ENCODE data around the gene PTPRN2. TPM values are rescaled to one million over a fixed set of nuclear protein-coding genes. Genes with fewer than 3 reads are reported as not detected.

PTPRN2 gene
- total RNA-seq, 2 experiments from 2014 or later: 0.70 TPM; not detected in 1

GRCh38 chr7:157739650-157740049 lies 848.0 kb downstream of the PTPRN2 start:
- Histone ChIP-seq H3K27ac (ENCODE audit: low read depth, low read length, poor library complexity, severe bottlenecking) (no peak overlapping the region), H3K36me3 (ENCODE audit: insufficient read depth, low read length) (no peaks in the 10 kb centered on the region), H3K9me3 (ENCODE audit: low read length) (no peaks in the 10 kb centered on the region), H2AFZ (ENCODE audit: low read length) (no peak overlapping the region), H3K4me2 (ENCODE audit: low read length) (no peak overlapping the region), H3K4me1 (ENCODE audit: insufficient read depth, low read length, poor library complexity, severe bottlenecking) (no peaks in the 10 kb centered on the region), H4K20me1 (ENCODE audit: insufficient read depth, low read length) (no peaks in the 10 kb centered on the region), H3K79me2 (ENCODE audit: insufficient read depth, low read depth, low read length) (no peaks in the 10 kb centered on the region), H3K4me3 (ENCODE audit: low read depth, low read length, poor library complexity, severe bottlenecking) (no peak overlapping the region), H3K9me2 (ENCODE audit: insufficient read depth, low read length) (no peaks in the 10 kb centered on the region)
- no peak for DNase-seq (ENCODE audit: low spot score)
- TF ChIP-seq, protein P1, sequence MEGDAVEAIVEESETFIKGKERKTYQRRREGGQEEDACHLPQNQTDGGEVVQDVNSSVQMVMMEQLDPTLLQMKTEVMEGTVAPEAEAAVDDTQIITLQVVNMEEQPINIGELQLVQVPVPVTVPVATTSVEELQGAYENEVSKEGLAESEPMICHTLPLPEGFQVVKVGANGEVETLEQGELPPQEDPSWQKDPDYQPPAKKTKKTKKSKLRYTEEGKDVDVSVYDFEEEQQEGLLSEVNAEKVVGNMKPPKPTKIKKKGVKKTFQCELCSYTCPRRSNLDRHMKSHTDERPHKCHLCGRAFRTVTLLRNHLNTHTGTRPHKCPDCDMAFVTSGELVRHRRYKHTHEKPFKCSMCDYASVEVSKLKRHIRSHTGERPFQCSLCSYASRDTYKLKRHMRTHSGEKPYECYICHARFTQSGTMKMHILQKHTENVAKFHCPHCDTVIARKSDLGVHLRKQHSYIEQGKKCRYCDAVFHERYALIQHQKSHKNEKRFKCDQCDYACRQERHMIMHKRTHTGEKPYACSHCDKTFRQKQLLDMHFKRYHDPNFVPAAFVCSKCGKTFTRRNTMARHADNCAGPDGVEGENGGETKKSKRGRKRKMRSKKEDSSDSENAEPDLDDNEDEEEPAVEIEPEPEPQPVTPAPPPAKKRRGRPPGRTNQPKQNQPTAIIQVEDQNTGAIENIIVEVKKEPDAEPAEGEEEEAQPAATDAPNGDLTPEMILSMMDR (conservative IDR thresholded peaks at IDR 0.05; ENCODE audit: low read length): no peak
- no peak for TF ChIP-seq EZH2phosphoT487 (IDR thresholded peaks at IDR 0.05; ENCODE audit: borderline replicate concordance, low read depth, low read length)
- intact Hi-C loops (cut with micrococcal nuclease; ENCODE audit: unreplicated experiment): no loop called here
- CTCF ChIA-PET (ENCODE audit: unreplicated experiment): no interaction called here
- POLR2A ChIA-PET: interaction anchor here (0.7 kb wide), 1 partner anchor 344 kb away, joined by 4 read pairs; no protein-coding TSS in a partner anchor
- no TSS peak for BruUV-seq (replicated peaks)

- intact Hi-C loops (cut with micrococcal nuclease; ENCODE audit: unreplicated experiment): no loop called here
- DNase-seq (ENCODE audit: low spot score): no peak
Observed at GRCh38 chr7:157739031-157739430, 848.6 kb downstream of the PTPRN2 start.

DNA sequence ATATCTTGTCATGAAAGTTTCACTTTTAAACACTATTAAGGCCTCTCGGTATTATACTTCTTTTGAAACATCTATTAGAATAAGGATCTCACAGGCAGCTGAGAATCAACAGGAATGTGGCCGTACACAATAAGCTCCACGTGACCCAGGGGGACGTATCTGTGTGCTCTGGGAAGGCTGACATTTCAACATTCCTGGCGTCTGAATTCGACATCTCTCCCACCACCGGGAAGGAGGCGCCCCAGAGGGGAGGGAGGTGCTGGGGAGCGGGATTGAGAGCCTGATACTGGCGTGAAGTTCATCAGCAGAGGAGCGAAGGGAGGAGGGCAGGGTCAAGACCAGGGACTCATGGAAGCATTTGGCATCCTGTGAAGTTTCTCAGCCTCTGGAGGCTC lies 849.6 kb downstream of the PTPRN2 start:
- H3K4me2 ChIP-seq (ENCODE audit: low read length): no peak overlapping the region
- ChIA-PET POLR2A (interaction anchor here (0.6 kb wide), 1 partner anchor 815 kb away, joined by 5 read pairs; no protein-coding TSS in a partner anchor), CTCF (ENCODE audit: unreplicated experiment) (no interaction called here)
- DNase-seq (ENCODE audit: low spot score): no peak
- intact Hi-C loops (cut with micrococcal nuclease; ENCODE audit: unreplicated experiment): no loop called here
- no peaks in the 10 kb centered on the region for H4K20me1 ChIP-seq (ENCODE audit: insufficient read depth, low read length)
- no TSS peak for BruUV-seq (replicated peaks)
- H3K4me3 ChIP-seq (ENCODE audit: low read depth, low read length, poor library complexity, severe bottlenecking): no peak overlapping the region
- no peak overlapping the region for H3K27ac ChIP-seq (ENCODE audit: low read depth, low read length, poor library complexity, severe bottlenecking)
- no peaks in the 10 kb centered on the region for H3K36me3 ChIP-seq (ENCODE audit: insufficient read depth, low read length)
- no peaks in the 10 kb centered on the region for H3K9me3 ChIP-seq (ENCODE audit: low read length)
- H2AFZ ChIP-seq (ENCODE audit: low read length): no peak overlapping the region
- H3K79me2 ChIP-seq (ENCODE audit: insufficient read depth, low read depth, low read length): no peaks in the 10 kb centered on the region
- no peaks in the 10 kb centered on the region for H3K9me2 ChIP-seq (ENCODE audit: insufficient read depth, low read length)
- no peak for TF ChIP-seq EZH2phosphoT487 (IDR thresholded peaks at IDR 0.05; ENCODE audit: borderline replicate concordance, low read depth, low read length)
- TF ChIP-seq, protein P1 (conservative IDR thresholded peaks at IDR 0.05; ENCODE audit: low read length): no peak
- no peaks in the 10 kb centered on the region for H3K4me1 ChIP-seq (ENCODE audit: insufficient read depth, low read length, poor library complexity, severe bottlenecking)

More at GRCh38 chr7:157739031-157739430, 848.6 kb downstream of the PTPRN2 start:
- CTCF ChIA-PET (ENCODE audit: unreplicated experiment): no interaction called here
- H2AFZ ChIP-seq (ENCODE audit: low read length): no peak overlapping the region
- no peaks in the 10 kb centered on the region for H3K79me2 ChIP-seq (ENCODE audit: insufficient read depth, low read depth, low read length)
- no peaks in the 10 kb centered on the region for H4K20me1 ChIP-seq (ENCODE audit: insufficient read depth, low read length)
- TF ChIP-seq EZH2phosphoT487 (IDR thresholded peaks at IDR 0.05; ENCODE audit: borderline replicate concordance, low read depth, low read length): no peak
- no peaks in the 10 kb centered on the region for H3K4me1 ChIP-seq (ENCODE audit: insufficient read depth, low read length, poor library complexity, severe bottlenecking)
- POLR2A ChIA-PET: no interaction called here
- no peaks in the 10 kb centered on the region for H3K9me2 ChIP-seq (ENCODE audit: insufficient read depth, low read length)
- no peaks in the 10 kb centered on the region for H3K36me3 ChIP-seq (ENCODE audit: insufficient read depth, low read length)
- H3K4me2 ChIP-seq (ENCODE audit: low read length): no peak overlapping the region
- BruUV-seq (replicated peaks): no TSS peak
- H3K27ac ChIP-seq (ENCODE audit: low read depth, low read length, poor library complexity, severe bottlenecking): no peak overlapping the region
- no peak overlapping the region for H3K4me3 ChIP-seq (ENCODE audit: low read depth, low read length, poor library complexity, severe bottlenecking)
- no peaks in the 10 kb centered on the region for H3K9me3 ChIP-seq (ENCODE audit: low read length)

Data from OCI-LY7 (cell line).